Activated CD4-positive, alpha-beta T cell treated with anti-CD3 and anti-CD28 coated beads, Interleukin-2, amount 50 U/mL, for 48 hours (primary cell): ENCODE results near the gene SLCO2A1.

Experiments
- DNase-seq, 2 experiments: peaks; one replicate each; pipeline ENCODE4 v3.0.0-alpha.2; 2020

Gene SLCO2A1

DNA sequence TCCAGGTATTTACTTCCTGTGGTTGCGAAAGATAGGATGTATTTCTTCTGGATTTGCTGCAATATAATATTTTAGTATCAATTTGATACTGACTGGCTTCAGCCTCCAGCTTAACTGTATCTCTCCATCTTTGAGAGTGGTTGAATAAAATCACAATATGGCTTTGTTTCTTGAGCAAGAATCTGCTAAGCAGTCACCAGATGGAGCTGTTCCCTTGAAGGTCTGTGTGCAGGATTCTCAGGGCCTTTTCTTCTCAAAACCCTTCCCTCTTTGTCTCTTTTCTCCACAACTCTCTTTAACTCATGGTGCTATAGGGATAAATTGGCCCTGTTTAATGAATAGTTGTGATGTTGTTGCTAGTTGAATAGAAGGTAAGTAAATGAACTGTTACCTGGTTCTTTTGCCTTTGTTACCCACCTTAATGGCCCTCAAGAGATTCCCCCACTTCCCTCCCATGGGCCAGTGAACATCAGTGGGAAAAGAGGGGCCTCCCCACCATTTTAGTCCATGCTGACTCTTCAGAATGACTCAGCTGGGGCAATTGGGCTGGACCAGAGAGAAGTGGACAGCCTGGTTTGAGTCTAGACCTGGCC lies 99.3 kb downstream of the SLCO2A1 start:
- DNase-seq: no peak

DNA sequence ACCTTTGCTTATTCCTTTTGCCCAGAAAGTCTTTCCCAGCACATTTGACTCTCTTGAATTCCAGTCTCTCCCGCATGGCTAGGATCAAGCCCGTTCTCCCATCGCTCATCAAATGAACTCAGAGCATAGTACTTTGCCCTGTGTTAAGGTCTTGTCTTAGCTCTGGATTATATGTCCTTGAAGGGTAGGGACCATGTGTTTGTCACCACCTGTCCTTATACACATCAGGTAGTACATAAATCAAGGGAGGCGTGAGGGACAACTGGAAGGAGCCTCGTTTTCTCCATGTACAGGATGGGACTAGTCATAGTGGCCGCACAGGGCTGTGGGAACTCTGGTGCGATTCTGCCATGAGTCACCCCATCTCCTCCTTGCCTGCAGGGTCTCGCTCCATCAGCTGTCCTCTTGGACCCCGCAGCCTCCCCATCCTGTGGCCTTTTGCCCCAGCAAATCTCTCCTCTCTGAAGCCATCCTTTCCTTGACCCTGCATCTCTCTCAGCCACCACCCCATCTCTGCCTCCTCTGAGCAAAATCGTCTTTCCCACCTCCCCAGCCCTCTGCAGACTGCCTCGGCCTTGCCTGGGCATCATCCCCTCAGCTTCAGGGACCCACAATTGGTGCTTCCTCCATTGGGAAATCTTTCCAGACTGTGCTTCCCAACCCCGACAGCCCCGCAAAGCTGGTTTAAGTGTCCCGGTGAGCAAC lies 100.7 kb downstream of the SLCO2A1 start:
- DNase-seq: no peak

DNA sequence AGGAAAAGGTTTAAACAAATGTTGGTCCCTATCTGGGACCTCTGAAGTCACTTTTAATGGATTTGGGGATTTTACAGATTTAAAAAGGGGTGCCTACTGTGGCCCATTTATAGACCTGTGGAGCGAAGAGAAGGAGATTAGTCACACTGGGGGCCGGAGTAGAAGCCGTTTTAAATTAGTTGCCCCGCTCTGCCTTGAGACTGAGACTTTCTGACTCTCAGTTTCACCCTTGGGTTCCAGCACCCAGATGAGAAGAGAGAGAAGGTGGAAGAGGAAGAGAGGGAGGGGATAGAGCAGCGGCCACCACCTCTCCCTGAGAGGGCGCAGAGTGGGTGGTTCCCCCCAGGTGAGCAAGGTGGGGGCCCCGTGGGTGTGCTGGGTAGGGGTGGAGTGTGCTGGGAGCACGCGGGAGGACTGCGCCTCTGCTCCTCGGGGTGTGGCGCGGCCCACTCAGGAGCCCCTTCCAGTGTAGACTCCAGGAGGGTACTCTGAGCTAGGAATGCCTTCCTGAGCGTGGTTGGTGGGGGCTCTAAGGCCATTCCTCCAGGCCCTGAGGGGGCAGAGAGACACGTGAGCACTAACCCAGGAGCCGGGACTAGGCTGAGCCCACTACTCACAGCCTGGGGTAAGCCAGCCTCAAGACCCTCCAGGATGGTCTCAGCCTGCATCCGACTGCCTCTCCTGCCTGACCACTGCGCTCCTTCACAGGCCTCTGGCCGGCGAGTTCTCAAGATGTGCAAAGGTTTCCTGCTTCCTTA lies 101.4 kb downstream of the SLCO2A1 start:
- DNase-seq: no peak

DNA sequence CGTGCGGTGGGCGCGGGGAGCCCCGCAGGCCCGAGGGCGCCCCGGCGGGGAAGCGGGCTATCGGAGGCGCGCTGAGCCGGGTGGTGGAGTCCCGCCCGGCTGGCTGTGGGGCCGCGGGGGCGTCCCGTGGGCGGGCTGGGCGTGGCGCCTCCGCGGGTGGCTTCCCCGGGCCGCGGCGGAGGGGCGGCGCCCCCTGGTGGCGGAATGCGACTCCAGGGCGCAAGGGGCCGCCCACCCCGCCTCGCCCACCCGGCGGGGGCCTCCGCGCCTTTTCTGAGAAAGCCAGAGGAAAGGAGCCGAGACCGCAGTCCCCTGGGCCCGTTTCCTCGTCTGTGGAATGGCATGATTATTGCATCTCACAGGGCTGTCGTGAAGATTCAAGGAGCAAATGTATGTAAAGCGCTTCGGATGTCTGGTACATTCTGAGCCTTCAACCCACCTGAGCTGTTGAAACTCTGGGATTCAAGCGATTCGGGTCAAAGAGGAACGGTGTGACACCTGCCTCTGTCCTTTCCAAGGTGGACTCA lies 102.1 kb downstream of the SLCO2A1 start:
- DNase-seq: peak; percentile 66 to 69

DNA sequence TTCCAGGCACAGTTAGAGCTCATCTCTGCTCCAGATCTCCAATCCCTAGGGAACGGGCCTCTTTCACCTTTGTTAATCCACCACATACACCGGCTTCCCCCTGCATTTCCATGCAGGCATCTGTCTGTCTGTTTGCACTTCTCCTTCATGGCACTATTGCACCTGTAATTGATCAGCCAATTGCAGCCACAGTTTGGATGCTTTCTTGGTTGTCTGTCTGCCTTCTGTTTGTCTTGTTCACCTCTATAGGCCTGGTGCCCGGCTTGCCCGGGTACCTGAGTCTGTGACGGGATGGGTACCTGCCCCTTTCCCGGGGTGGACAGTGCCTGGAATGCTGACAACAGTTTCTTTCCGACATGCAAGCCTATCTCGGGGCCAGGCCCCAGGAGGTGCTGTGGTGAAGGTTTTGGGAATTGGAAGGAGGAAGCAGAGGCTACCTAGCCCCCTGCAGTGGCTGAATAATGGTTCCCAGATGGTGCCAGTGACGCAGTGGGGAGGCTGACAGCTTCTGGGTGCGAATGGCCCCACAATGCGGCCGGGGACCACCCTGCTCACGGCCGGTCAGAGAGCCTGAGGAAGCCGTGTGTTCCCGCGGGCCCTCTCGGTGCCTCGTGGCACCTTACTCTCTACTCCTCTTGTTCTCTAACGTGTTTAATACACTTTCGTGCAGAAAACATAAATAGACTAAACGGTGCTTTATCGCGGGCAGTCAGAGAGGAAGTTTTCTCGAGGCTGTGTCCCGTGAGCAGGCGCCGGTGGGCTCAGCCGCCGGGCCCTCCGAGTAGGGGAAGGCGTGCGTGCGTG lies 102.8 kb downstream of the SLCO2A1 start:
- no peak for DNase-seq

DNA sequence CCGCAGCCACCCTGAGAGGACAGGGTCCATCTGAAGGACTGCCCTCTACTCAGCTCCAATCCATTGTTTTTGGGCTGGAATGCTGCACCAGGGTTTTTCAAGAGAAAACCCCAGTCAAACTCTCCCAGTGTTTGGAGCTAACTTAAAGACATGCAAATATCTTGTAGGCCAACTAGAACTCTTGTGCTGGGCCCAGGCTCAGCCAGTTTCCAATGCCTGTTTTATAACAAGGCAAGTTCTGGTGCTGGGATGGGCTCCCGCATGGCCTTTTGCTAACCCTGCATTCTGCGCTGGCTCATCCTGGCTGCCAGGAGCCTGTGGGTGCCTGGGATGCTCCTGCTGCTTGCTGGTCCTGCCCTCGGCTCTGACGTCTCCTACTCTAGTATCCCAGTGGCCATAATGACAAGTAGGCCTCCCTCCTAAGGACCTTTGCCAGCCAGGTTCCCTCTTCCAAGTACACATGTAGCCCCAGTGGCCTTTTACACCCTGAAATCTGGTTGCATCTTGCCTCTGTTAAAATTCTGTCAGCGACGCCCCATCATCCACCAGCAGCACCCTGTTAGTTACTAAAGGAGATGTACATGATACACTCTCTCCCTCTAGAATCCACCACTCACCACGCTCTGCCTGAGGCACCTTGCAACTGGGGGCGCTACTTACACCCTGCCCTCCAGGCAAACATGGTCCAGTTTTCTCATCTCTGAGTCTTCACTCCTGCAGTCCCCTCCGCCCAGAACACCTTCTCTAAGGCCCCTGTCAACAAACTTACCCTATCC lies 103.6 kb downstream of the SLCO2A1 start:
- no peak for DNase-seq

DNA sequence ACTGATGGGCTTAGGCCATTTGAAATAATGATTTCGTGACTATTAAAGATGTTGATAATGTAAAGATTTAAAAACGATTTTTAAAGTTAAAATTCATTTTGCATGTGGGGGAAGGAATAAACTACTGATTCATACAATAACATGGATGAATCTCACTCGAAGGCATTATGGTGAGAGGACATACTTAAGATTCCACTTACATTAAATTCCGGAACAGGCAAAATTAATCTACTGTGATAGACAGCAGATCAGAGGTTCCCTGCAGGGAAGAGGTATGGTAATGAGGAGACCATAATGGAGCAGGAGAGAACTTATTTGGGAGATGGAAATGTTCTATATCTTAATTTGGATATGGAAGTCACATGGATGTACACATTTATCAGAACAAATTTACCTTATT lies 105.7 kb downstream of the SLCO2A1 start:
- DNase-seq: no peak

DNA sequence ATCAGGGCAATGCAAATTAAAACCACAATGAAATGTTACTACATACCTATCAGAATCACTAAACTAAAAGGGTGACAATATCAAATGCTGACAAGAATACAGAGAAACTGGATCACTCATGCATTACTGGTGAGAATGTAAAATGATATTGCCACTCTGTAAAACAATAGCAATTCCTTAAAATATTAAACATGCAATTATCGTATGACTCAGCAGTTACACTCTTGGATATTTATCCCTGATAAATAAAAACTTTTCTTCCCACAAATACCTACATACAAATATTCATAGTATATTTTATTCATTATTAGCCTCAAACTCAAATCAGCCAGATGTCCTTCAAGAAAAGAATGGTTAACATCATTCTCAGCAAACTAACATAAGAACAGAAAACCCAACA lies 108.1 kb downstream of the SLCO2A1 start:
- no peak for DNase-seq

DNA sequence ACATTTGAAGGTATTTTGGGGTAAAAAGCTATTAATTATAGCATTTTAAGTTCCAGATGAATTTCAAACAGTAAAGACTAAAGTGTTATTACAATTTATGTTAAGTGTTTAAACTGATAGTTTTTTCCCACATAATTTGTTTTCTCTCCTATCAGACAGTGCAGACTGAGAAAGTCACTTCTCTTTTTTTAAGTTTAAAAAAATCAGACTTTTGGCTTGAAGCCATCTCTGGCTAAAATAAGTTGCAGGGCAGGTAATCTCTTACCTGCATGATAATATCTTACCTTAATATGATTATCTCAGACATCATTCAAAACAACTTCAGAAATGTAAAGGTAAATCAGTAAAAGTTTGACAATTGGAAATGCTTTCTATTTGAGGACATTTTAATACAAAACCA lies 112.6 kb downstream of the SLCO2A1 start:
- DNase-seq: no peak

DNA sequence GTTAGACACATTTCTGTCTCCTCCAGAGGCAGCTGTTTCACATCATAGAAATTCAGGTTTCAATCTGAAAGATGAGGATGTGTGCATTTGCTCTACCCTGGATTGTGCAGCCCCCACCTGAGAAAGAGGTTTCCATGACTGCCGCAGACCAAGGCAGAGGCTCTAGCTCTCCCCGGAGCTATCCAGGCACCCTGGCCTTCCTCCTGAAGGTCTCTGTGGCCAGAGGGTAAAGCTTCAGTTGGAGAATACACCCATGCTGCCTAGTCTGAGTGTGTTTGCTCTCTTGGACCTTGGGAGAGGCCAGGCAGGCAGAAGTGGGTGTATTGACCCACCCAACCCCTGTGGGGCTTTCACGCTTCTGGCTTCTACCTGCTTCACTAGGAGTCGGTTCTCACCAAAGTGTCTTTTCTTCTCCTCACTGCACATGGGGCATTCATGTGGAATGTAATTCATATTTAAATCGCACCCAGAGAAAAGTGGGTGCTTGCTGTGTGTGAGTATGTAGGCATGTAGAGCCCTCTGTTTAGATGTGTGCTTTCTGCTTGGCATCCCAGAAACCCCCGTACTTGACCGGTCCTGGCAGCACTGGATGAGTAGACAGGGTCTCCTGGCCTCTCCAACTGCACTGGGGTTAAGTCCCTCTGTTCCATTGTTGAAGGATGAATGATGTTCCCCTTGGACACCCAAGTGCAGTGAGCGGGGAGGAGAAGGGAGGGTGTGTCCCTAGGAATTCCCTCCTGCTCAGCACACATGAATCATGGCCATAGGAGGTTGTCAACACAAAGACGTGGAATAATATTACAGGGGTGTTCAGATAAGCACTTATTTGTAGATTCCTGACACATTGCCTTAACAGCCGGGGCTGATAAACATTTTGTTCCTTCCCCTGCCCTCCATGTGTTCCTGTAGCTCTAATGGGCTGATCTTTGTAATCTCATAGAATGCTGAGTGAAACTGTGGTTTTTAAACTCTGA lies 113.8 kb downstream of the SLCO2A1 start:
- DNase-seq: no peak

DNA sequence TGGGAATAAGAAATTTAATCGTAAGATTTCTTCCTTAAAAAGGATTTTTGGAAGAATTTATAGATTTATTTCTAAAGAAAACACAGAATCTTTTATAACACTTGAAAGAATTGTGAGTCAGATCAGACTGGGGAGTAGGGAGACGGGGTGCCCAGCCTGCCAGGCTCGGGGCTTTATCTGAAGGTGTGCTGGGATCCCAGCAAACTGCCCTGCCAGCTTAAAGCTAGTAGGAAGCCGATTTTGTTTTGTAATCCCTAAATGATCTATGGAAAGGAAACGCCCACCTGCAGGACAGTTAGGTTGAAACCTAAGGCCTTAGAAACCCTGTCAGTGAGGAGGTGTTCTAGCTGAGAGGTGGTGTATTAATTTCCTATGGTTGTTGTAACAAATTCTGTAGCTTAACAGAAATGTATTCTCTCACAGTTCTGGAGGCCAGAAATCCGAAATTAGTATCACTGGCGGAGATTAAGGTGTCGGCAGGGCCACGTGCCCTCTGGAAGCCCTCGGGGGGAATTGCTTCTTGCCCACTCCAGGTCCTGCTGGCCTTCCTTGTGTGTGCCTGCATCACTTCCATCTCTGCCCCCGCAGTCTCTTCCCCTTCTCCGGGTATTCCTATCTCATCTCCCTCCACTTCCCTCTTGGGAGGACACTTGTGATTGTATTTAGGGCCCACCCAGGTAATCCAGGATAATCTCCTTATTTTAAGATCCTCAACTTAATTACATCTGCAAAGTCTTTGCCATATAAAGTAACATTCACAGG lies 114.7 kb downstream of the SLCO2A1 start:
- no peak for DNase-seq

DNA sequence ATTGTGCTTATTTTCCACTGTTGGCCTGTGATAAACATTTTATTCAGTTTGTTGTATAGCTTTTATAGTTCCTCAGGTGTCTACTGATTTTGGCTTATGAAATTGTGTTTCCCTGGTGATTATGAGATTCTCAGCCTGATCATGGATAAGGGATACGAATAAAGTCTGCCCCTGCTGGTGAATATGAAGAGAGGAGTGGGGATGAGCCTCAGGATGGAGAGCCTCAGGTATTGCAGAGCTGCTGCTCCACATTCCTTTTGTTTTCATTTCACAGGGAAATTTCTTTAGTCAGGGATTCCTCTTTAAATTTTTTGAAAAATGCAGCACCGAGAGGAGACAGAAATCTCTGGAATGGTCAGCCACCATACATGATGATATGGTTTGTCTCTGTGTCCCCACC lies 119.3 kb downstream of the SLCO2A1 start:
- no peak for DNase-seq

DNA sequence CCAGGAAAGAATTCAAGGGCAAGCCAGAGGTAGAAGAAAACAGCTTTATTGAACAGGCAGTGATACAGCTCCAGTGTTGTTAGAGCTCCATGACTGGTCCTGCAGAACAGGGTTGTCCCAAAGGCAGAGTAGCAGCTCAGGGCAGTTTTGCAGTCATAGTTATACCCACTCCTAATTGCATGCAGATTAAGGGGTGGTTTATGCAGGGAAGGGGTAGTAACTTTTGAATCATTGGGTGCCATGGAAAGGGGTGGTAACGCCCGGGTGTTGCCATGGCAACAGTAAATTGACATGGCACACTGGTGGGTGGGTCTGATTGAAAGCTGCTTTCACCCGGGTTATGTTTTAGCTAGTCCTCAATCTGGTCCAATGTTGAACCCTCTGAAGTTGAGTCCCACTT lies 124.3 kb downstream of the SLCO2A1 start:
- DNase-seq: no peak

DNA sequence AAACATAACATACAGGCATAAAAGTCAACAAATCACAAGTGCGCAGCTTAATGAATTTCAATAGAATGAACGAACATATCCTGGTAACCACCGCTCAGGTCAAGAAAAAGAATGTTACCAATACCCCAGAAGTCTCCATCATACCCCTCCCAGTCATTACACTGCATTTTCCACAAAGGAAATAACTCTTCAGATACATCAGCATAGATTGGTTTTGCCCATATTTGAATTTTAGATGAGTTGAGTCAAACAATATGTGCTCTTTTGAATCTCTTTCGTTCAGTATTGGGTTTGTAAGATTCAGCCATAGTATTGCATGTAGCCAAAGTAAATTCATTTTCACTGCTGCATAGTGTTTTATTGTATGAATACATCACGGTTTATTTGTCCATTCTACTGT lies 127.9 kb downstream of the SLCO2A1 start:
- no peak for DNase-seq

DNA sequence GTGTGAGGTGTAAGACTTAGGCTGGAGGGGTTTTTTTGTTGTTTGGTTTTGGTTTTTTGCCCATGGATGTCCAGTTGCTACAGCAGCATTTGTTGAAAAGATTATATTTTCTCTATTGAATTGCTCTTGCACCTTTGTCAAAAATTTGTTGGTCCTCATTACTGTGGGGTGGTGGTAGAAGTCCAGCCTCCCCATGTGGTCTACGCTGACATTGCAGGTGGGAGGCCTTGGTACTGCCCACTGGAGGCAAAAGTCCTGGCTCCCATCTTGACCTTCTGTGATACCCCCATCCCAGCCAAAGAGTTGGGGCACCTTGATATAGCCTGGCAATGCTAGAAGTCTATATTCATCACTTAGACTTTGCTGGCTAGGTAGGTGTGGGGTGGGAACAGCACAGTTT lies 128.6 kb downstream of the SLCO2A1 start:
- DNase-seq: no peak

DNA sequence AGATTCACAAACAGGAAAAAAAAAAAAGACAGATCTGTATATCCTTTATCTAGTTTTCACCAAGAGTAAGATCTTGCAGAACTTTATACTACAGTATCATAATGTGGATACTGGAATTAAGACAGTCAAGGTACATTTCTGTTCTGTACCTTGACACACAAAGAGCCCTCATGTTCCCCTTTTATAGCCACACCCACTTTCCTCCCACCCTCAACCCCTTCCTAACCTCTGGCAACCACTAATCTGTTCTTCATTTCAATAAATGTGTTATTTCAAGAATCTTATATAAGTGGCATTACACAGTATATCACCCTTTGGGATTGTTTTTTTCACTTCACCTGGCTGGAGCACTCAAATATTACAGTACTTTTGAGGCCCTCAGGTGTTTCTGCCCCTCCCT lies 130.4 kb downstream of the SLCO2A1 start:
- DNase-seq: no peak

DNA sequence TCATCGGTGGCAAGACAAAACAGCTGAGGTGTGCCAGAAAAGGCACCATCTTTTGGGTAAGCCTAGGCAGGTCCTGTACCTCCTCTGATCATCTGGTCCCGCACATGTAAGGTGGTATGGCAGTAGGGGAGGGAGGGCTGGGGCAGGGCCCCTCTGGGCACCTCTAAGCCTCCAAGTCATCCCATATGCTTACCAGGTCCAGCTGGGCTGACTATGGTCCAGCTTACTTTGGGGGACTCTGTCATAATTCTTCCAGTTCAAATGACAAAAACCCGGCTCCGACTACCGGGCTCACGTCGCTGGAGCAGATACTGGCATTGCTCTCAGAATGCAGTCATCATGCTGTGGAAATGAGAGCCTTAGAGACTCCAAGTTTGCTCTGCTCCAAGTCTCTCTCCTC lies 132.2 kb downstream of the SLCO2A1 start:
- DNase-seq: no peak

DNA sequence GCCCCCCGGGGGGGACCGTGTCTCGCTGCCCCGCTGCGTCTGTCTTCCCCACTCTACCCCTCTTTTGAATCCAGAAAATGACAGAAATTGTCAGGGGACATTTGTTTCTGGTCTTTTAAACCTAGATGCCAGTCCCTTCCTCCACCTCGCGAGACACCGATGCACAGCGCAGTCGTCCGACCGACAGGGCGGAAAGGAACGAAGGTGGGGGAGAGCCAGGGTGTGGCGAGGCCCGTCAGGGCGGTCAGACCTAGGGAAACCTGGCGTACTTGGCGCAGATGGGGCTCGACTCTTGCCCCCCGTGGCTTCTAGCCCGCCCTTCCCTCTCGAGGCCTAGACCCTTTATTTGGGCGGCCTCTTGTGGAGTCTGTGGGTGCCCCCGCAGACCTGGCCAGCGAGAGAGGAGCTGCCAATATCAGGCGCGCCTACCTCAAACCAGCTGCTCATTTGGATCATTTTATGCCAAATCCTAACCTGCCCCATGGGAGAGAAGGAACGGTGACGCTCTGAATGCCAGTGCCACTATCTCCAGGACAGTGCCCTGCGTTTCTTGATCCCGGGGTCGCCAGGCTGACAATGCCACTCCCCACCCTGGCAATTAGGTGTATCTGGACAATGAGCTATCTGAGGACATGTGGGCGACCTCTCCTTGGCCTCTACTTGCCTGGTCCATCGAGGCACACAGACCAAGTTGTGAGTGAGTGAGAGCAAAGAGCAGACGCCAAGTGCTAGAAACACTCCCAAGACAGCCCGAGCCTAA lies 133.5 kb downstream of the SLCO2A1 start:
- no peak for DNase-seq

DNA sequence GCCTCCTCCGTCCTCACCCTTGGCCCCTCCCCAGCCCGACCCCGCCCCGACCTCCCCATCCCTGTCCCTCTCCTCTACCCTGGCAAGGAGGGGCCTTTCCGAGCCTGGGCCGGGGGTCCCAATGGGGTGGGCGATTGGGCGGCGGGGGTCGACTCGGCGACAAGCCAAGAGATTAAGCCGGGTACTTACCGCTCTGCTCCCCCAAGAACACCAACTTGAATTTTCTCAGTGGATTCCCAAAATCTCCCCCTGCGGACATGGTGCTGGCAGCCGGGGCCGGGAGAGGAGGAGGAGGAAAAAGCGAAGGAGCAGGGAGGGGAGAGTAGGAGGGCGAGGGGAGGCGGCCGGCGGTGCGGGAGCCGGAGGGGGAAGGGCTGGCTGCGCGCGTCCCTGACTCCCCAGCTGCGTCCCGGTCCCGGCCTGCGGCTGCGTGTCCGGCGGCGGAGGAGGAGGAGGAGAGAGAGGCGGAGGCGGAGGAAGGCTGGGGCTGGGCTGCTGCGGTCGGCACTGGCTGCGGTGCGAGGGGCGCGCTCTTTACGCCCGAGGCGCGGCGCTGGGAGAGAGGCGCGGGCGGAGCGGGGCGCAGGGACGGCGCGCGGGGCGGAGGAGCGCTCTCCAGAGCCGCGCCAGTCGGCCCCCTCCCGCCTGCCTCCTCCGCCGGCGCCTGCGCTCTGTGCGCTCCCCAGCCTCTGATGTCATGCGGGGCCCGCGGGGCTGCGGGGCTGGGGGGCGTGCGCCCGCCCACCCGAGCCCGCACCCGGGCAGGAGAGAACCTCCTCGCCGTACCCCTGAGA lies 134.3 kb downstream of the SLCO2A1 start, which contains the start of gene RAB6B:
RAB6B (minus strand) TSS at position 675 of the 794 bp plus-strand sequence; CDS start at position 259, 416 bp downstream.
- peak in 1 of 2 experiments; percentile 16 for DNase-seq
